Mesendoderm (in vitro differentiated cells): ENCODE data around the gene MPND.

Source experiments
- DNase-seq: peaks from one replicate; pipeline ENCODE4 v3.0.0; 2013
- H2AK5ac ChIP-seq: 2 replicates; pipeline ENCODE4 v1.6.1; 2013; ENCODE audit warnings: low read length, inconsistent platforms
- H2BK120ac ChIP-seq: 2 replicates; pipeline ENCODE4 v1.6.1; 2013; ENCODE audit warnings: low read depth, mild to moderate bottlenecking, low read length, moderate library complexity, mixed read lengths
- H2BK15ac ChIP-seq: replicated peaks from 2 replicates; pipeline ENCODE4 v1.6.1; 2013; ENCODE audit warnings: low read depth, mild to moderate bottlenecking, moderate library complexity
- H2BK5ac ChIP-seq: 2 replicates; pipeline ENCODE4 v1.6.1; 2013; ENCODE audit warnings: low read length, inconsistent platforms
- H3K18ac ChIP-seq: 2 replicates; pipeline ENCODE4 v1.6.1; 2013; ENCODE audit warnings: mild to moderate bottlenecking, low read length, mixed read lengths
- H3K23ac ChIP-seq: one replicate; pipeline ENCODE4 v1.6.1; 2013; ENCODE audit warnings: low read length
- H3K27ac ChIP-seq: 2 replicates; pipeline ENCODE4 v1.5.1; 2013; ENCODE audit warnings: low read depth, mild to moderate bottlenecking, inconsistent platforms, low read length, moderate library complexity
- H3K27me3 ChIP-seq: 2 replicates; pipeline ENCODE4 v1.6.1; 2013; ENCODE audit warnings: low read length, control low read depth, mild to moderate bottlenecking, inconsistent platforms; ENCODE audit not compliant: insufficient read depth, poor library complexity
- H3K36me3 ChIP-seq: 2 replicates; pipeline ENCODE4 v1.6.1; 2013; ENCODE audit warnings: low read length, inconsistent platforms; ENCODE audit not compliant: control insufficient read depth, insufficient read depth
- H3K4ac ChIP-seq: one replicate; pipeline ENCODE4 v1.6.1; 2013; ENCODE audit warnings: low read depth, mild to moderate bottlenecking, low read length, moderate library complexity
- H3K4me1 ChIP-seq: 2 replicates; pipeline ENCODE4 v1.6.1; 2013; ENCODE audit warnings: low read depth, low read length, inconsistent platforms; ENCODE audit not compliant: control insufficient read depth
- H3K4me2 ChIP-seq: 2 replicates; pipeline ENCODE4 v1.6.1; 2013; ENCODE audit warnings: low read length
- H3K4me3 ChIP-seq: 2 replicates; pipeline ENCODE4 v1.5.1; 2013; ENCODE audit warnings: mild to moderate bottlenecking, low read length
- H3K56ac ChIP-seq: one replicate; pipeline ENCODE4 v1.6.1; 2013; ENCODE audit warnings: low read length
- H3K79me1 ChIP-seq: 2 replicates; pipeline ENCODE4 v1.6.1; 2013; ENCODE audit warnings: low read length, inconsistent platforms
- H3K79me2 ChIP-seq: 2 replicates; pipeline ENCODE4 v1.6.1; 2013; ENCODE audit warnings: mild to moderate bottlenecking, low read length; ENCODE audit not compliant: control insufficient read depth, insufficient read depth
- H3K9ac ChIP-seq: 2 replicates; pipeline ENCODE4 v1.6.1; 2013; ENCODE audit warnings: low read length, inconsistent platforms
- H4K5ac ChIP-seq: one replicate; pipeline ENCODE4 v1.6.1; 2013; ENCODE audit warnings: low read length
- H4K8ac ChIP-seq: one replicate; pipeline ENCODE4 v1.6.1; 2013; ENCODE audit warnings: low read depth, mild to moderate bottlenecking, control low read depth, low read length, moderate library complexity
- WGBS: extraction: QIAGEN DNeasy Blood & Tissue Kit; methylation state at CpG from one replicate; pipeline ENCODE4 v1.1.7; 2013; ENCODE audit warnings: low lambda C conversion rate, missing lambda C conversion rate; ENCODE audit not compliant: insufficient coverage; ENCODE audit errors: extremely low coverage; 5-methylcytosine and 5-hydroxymethylcytosine counted together

Gene MPND

GRCh38 chr19:4389064-4389375 is 45.7 kb downstream of the MPND start:
- Histone ChIP-seq H3K4me2 (no peak overlapping the region), H4K5ac (no peak overlapping the region)

GRCh38 chr19:4389511-4390016 is 46.2 kb downstream of the MPND start:
- Histone ChIP-seq H3K56ac (peak overlapping the region; percentile 73), H3K27me3 (no peaks in the 10 kb centered on the region), H4K8ac (no peak overlapping the region), H2BK15ac (no peak overlapping the region), H3K79me1 (peaks cover 34% of the 10 kb centered on the region), H3K4me3 (no peak overlapping the region), H2BK5ac (peak overlapping the region; percentile 56), H3K9ac (peak overlapping the region; percentile 36), H4K5ac (no peak overlapping the region), H3K79me2 (peaks cover 47% of the 10 kb centered on the region), H3K27ac (peak overlapping the region; percentile 84), H2AK5ac (peak overlapping the region; percentile 5), H3K4ac (no peak overlapping the region), H3K4me2 (no peak overlapping the region), H2BK120ac (no peak overlapping the region), H3K4me1 (peaks cover 18% of the 10 kb centered on the region), H3K18ac (peak overlapping the region; percentile 1), H3K23ac (no peak overlapping the region), H3K36me3 (no peaks in the 10 kb centered on the region)
- no peak for DNase-seq
- WGBS: no CpG with 5 or more reads among the region's 17 CpGs

More at GRCh38 chr19:4389064-4389375, 45.7 kb downstream of the MPND start:
- Histone ChIP-seq H3K36me3 (no peaks in the 10 kb centered on the region), H3K27ac (no peak overlapping the region), H2BK5ac (no peak overlapping the region), H3K79me1 (peaks cover 32% of the 10 kb centered on the region), H2AK5ac (no peak overlapping the region), H3K4me1 (peaks cover 18% of the 10 kb centered on the region), H3K79me2 (peaks cover 47% of the 10 kb centered on the region), H3K9ac (no peak overlapping the region), H4K8ac (no peak overlapping the region), H3K4ac (no peak overlapping the region), H2BK120ac (no peak overlapping the region), H3K23ac (no peak overlapping the region), H2BK15ac (no peak overlapping the region), H3K4me3 (no peak overlapping the region), H3K18ac (no peak overlapping the region), H3K27me3 (no peaks in the 10 kb centered on the region), H3K56ac (no peak overlapping the region)
- DNase-seq: no peak
- WGBS: no CpG with 5 or more reads among the region's 9 CpGs

- no peak overlapping the region for H4K8ac ChIP-seq
- peak overlapping the region; percentile 73 for H3K56ac ChIP-seq
- peak overlapping the region; percentile 56 for H2BK5ac ChIP-seq
- peak overlapping the region; percentile 26 for H3K4me2 ChIP-seq
- H3K4me1 ChIP-seq: peaks cover 18% of the 10 kb centered on the region
- H2BK15ac ChIP-seq: no peak overlapping the region
- H3K4me3 ChIP-seq: no peak overlapping the region
- H3K27me3 ChIP-seq: no peaks in the 10 kb centered on the region
- H2AK5ac ChIP-seq: peak overlapping the region; percentile 5
- no peak overlapping the region for H3K23ac ChIP-seq
- H4K5ac ChIP-seq: no peak overlapping the region
- H3K18ac ChIP-seq: peak overlapping the region; percentile 1
- no peaks in the 10 kb centered on the region for H3K36me3 ChIP-seq
- no peak overlapping the region for H3K4ac ChIP-seq
- peak; percentile 57 for DNase-seq
- peak overlapping the region; percentile 84 for H3K27ac ChIP-seq
- H3K79me1 ChIP-seq: peaks cover 39% of the 10 kb centered on the region
- H2BK120ac ChIP-seq: no peak overlapping the region
- no CpG with 5 or more reads among the region's 12 CpGs for WGBS
- peaks cover 52% of the 10 kb centered on the region for H3K79me2 ChIP-seq
- peak overlapping the region; percentile 36 for H3K9ac ChIP-seq
Measured at GRCh38 chr19:4390017-4390566, 46.7 kb downstream of the MPND start.

GRCh38 chr19:4390567-4391305 is 47.4 kb downstream of the MPND start:
- Histone ChIP-seq H2BK5ac (peak overlapping the region; percentile 31), H3K79me2 (peaks cover 53% of the 10 kb centered on the region), H3K56ac (peak overlapping the region; percentile 73), H2BK15ac (no peak overlapping the region), H3K27ac (peak overlapping the region; percentile 84), H2BK120ac (no peak overlapping the region), H3K79me1 (peaks cover 40% of the 10 kb centered on the region), H3K4ac (no peak overlapping the region), H3K23ac (no peak overlapping the region), H2AK5ac (no peak overlapping the region), H4K8ac (no peak overlapping the region), H3K4me2 (peak overlapping the region; percentile 80), H4K5ac (no peak overlapping the region), H3K4me3 (no peak overlapping the region), H3K4me1 (peaks cover 18% of the 10 kb centered on the region), H3K9ac (peak overlapping the region; percentile 48), H3K36me3 (peaks cover 1% of the 10 kb centered on the region), H3K18ac (peak overlapping the region; percentile 4), H3K27me3 (no peaks in the 10 kb centered on the region)
- peak; percentile 96 for DNase-seq
- WGBS: no CpG with 5 or more reads among the region's 21 CpGs

- Histone ChIP-seq H3K36me3 (peaks cover 1% of the 10 kb centered on the region), H3K27ac (peak overlapping the region; percentile 65), H3K4me1 (peaks cover 18% of the 10 kb centered on the region), H3K4ac (no peak overlapping the region), H3K79me1 (peaks cover 40% of the 10 kb centered on the region), H3K9ac (peak overlapping the region; percentile 26), H3K18ac (peak overlapping the region; percentile 4), H3K23ac (no peak overlapping the region), H2BK5ac (no peak overlapping the region), H3K4me2 (no peak overlapping the region), H4K5ac (no peak overlapping the region), H2BK15ac (no peak overlapping the region), H3K56ac (no peak overlapping the region), H3K4me3 (no peak overlapping the region), H4K8ac (no peak overlapping the region), H3K79me2 (peaks cover 52% of the 10 kb centered on the region), H2AK5ac (no peak overlapping the region), H3K27me3 (no peaks in the 10 kb centered on the region), H2BK120ac (no peak overlapping the region)
- no CpG with 5 or more reads among the region's 9 CpGs for WGBS
- DNase-seq: no peak
Measured at GRCh38 chr19:4391306-4391693, 47.9 kb downstream of the MPND start.
